AG04450 (cell line): ENCODE measurements around the gene SFMBT2. TPM values are rescaled to one million over a fixed set of nuclear protein-coding genes. Genes with fewer than 3 reads are reported as not detected.

Experiments
- CTCF ChIA-PET: fragments of 300-600, 350-600 bp; formaldehyde crosslinking; extraction: SDS; loops from one replicate; lab custom pipeline; 2022; ENCODE audit warnings: antibody characterized with exemption, inconsistent platforms; lab: Charles Lee
- POLR2A ChIA-PET: fragments of 350-600 bp; formaldehyde crosslinking; extraction: SDS; loops from one replicate; lab custom pipeline; 2021; ENCODE audit warnings: antibody characterized with exemption, inconsistent platforms; lab: Yijun Ruan, JAX
- DNase-seq: peaks from one replicate; pipeline ENCODE4 v3.0.0-alpha.2; 2011; ENCODE audit warnings: low read depth, low spot score
- H3K27ac ChIP-seq: one replicate; pipeline ENCODE4 v1.5.1; 2012; ENCODE audit warnings: low read depth, low read length, control low read depth
- H3K27me3 ChIP-seq: one replicate; pipeline ENCODE4 v1.6.0; 2012; ENCODE audit warnings: low read length; ENCODE audit not compliant: control insufficient read depth, insufficient read depth
- H3K4me3 ChIP-seq: 2 replicates; pipeline ENCODE4 v1.5.1; 2011; ENCODE audit warnings: mild to moderate bottlenecking, low read depth, low read length, control low read depth
- H3K9me3 ChIP-seq: 2 replicates; pipeline ENCODE4 v1.5.1; 2012; ENCODE audit warnings: low read length; ENCODE audit not compliant: control insufficient read depth, insufficient read depth
- polyA plus RNA-seq: library from polyadenylated mRNA; depleted of rRNA; stranded (reverse); fragments of >200 nt; gene quantifications from 2 replicates; pipeline ENCODE4 v1.2.3, GENCODE V29; 2011
- TF ChIP-seq, protein P1 (sequence below): IDR thresholded peaks from 2 replicates; pipeline ENCODE4 v1.5.1; 2011; ENCODE audit warnings: low read depth, low read length, control low read depth, inconsistent platforms

Gene SFMBT2
- polyA plus RNA-seq, 1 experiment: 1.4 TPM

DNA sequence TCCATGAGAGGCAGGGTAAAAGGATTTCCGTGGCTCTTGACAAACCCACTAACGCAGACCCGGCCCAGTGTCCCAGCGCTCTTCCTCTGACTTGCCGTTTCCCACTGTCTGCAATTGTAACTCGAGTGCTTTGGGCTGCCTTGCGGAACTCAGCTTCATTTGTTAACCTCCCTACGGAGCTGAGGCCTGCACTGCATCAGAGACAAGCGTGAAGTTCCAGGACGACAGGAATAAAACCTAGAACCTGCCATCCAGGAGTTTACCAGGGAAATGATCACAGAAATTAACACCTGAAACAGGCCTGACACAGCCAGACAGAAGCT, 76.2 kb downstream of the SFMBT2 start:
- no peak for DNase-seq
- ChIA-PET POLR2A (no interaction called here), CTCF (no interaction called here)
- Histone ChIP-seq H3K4me3 (no peak overlapping the region), H3K27ac (no peak overlapping the region), H3K9me3 (peaks cover 6% of the 10 kb centered on the region), H3K27me3 (no peaks in the 10 kb centered on the region)
- TF ChIP-seq, protein P1, sequence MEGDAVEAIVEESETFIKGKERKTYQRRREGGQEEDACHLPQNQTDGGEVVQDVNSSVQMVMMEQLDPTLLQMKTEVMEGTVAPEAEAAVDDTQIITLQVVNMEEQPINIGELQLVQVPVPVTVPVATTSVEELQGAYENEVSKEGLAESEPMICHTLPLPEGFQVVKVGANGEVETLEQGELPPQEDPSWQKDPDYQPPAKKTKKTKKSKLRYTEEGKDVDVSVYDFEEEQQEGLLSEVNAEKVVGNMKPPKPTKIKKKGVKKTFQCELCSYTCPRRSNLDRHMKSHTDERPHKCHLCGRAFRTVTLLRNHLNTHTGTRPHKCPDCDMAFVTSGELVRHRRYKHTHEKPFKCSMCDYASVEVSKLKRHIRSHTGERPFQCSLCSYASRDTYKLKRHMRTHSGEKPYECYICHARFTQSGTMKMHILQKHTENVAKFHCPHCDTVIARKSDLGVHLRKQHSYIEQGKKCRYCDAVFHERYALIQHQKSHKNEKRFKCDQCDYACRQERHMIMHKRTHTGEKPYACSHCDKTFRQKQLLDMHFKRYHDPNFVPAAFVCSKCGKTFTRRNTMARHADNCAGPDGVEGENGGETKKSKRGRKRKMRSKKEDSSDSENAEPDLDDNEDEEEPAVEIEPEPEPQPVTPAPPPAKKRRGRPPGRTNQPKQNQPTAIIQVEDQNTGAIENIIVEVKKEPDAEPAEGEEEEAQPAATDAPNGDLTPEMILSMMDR: no peak

DNA sequence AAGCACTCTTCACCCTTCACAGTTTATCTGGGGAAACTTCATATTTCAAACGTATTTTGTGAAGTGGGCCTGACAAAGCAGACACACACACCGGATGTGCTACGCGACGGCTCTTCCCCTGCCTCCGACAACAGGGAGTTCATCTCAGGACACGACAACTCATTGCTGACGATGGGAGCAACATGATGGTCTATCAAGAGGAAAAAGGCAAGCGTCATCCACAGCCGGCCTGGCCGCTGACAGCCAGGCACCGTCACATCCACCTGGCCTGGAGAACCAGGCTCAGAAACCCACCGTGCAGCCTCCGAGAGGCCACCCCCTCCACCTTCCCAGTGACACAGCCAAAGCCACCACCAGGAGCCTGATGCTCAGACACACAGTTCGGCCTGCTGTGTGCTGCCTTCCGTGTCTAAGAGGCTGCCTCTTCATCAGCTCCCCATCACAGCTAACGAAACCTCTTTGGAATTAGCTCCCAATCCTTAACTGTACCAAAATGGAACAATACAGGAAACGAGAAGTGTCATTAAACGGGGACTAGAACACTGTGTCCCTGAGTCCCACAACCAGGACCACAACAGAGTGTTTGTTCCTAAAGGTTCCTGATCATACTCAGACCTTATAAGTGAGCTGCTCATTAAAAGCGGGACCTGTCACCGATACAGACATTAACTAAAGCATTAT, 76.7 kb downstream of the SFMBT2 start:
- TF ChIP-seq, protein P1: no peak
- no peak overlapping the region for H3K4me3 ChIP-seq
- H3K27ac ChIP-seq: no peak overlapping the region
- POLR2A ChIA-PET: no interaction called here
- DNase-seq: no peak
- H3K9me3 ChIP-seq: peaks cover 11% of the 10 kb centered on the region
- CTCF ChIA-PET: no interaction called here
- H3K27me3 ChIP-seq: no peaks in the 10 kb centered on the region

DNA sequence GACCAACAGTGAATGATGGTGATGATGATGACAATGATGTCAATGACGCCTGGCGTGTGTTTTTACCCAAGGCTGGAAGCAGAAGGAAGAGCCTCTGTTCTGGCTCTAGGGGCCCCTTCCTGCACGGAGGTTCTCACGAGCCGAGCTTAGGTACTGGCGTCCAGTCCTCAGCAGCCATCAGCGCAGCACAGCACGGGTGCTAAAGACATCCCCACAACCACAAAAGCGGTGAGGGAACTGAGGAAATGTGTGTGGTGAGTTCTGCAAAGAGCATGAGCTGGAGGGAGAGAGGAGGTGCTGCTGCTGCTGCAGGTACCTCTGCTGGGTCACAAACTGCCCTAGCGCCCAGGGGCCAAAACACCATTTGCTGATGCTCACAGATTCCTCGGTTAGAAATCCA, 81.6 kb downstream of the SFMBT2 start:
- TF ChIP-seq, protein P1: no peak
- no peak for DNase-seq
- CTCF ChIA-PET: no interaction called here
- POLR2A ChIA-PET: no interaction called here
- Histone ChIP-seq H3K9me3 (peaks cover 12% of the 10 kb centered on the region), H3K4me3 (no peak overlapping the region), H3K27me3 (no peaks in the 10 kb centered on the region), H3K27ac (no peak overlapping the region)

DNA sequence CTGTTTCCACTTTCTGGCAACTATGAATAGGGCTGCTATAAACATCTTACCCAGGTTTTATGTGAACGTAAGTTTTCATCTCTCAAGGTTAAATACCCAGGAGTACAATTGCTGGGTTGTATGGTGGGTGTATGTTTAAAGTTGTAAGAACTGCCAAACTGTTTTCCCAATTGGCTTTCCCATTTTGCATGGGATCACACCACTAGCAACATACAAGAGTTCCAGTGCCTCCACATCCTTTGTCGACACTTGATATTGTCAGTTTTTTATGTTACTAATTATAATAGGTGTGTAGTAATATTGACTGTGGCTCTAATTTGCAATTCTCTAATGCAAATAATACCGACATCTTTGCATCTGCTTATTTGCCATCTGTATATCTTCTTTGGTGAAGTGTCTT, 82.9 kb downstream of the SFMBT2 start:
- no peak overlapping the region for H3K27ac ChIP-seq

DNA sequence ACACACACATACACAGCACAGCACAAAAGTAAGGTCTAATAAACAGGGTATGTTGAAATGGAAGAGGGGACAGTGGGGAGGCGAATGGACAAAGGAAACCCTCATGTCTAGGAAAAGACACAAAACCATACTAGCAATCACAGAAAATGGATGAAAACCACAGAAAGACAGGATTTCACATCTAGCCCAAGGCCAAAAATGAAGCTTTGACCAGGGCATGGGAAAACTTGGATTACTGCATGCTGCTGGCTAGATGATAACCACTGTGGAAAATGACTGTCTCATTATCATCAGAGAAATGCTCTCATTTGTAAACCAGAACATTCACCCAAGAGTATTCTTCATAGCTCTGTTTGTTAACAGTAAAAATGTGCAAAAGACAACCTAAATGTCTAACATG, 88.2 kb downstream of the SFMBT2 start:
- POLR2A ChIA-PET: no interaction called here

More for the DNA sequence above, 82.9 kb downstream of the SFMBT2 start:
- CTCF ChIA-PET: no interaction called here
- no peaks in the 10 kb centered on the region for H3K27me3 ChIP-seq
- TF ChIP-seq, protein P1: no peak
- peaks cover 9% of the 10 kb centered on the region for H3K9me3 ChIP-seq
- no peak overlapping the region for H3K4me3 ChIP-seq
- POLR2A ChIA-PET: no interaction called here
- no peak for DNase-seq

More for the DNA sequence above, 88.2 kb downstream of the SFMBT2 start:
- TF ChIP-seq, protein P1: no peak
- Histone ChIP-seq H3K4me3 (no peak overlapping the region), H3K9me3 (no peaks in the 10 kb centered on the region), H3K27me3 (no peaks in the 10 kb centered on the region), H3K27ac (no peak overlapping the region)
- CTCF ChIA-PET: no interaction called here
- no peak for DNase-seq
